HG02623 (cell line): ENCODE measurements around the gene TLE4.

Source experiments
- ATAC-seq: cut with Tn5 transposase; IDR thresholded peaks from one replicate; pipeline ENCODE4 v1.9.1; 2021; ENCODE audit warnings: moderate library complexity; ENCODE audit not compliant: unreplicated experiment

TLE4 gene

GRCh38 chr9:79684711-79685575 is 113.2 kb downstream of the TLE4 start:
- no peak for ATAC-seq

GRCh38 chr9:79685577-79685976 is 113.8 kb downstream of the TLE4 start:
- no peak for ATAC-seq

GRCh38 chr9:79686381-79687130 is 114.8 kb downstream of the TLE4 start:
- no peak for ATAC-seq

- no peak for ATAC-seq
Measured at GRCh38 chr9:79687131-79687447, 115.3 kb downstream of the TLE4 start.

GRCh38 chr9:79688363-79688762 is 116.6 kb downstream of the TLE4 start:
- no peak for ATAC-seq

- no peak for ATAC-seq
Measured at GRCh38 chr9:79689576-79689975, 117.8 kb downstream of the TLE4 start.

- ATAC-seq: no peak
Measured at GRCh38 chr9:79691496-79691895, 119.7 kb downstream of the TLE4 start.

- no peak for ATAC-seq
Measured at GRCh38 chr9:79692857-79693571, 121.2 kb downstream of the TLE4 start.

- no peak for ATAC-seq
Measured at GRCh38 chr9:79693750-79694149, 122.0 kb downstream of the TLE4 start.

GRCh38 chr9:79694208-79694607 is 122.4 kb downstream of the TLE4 start:
- no peak for ATAC-seq

- ATAC-seq: no peak
Measured at GRCh38 chr9:79694676-79695400, 123.1 kb downstream of the TLE4 start.

- no peak for ATAC-seq
Measured at GRCh38 chr9:79695531-79696175, 123.9 kb downstream of the TLE4 start.

- no peak for ATAC-seq
Measured at GRCh38 chr9:79698967-79699366, 127.2 kb downstream of the TLE4 start.

- no peak for ATAC-seq
Measured at GRCh38 chr9:79699479-79699878, 127.7 kb downstream of the TLE4 start.

- no peak for ATAC-seq
Measured at GRCh38 chr9:79700607-79701360, 129.0 kb downstream of the TLE4 start.

- no peak for ATAC-seq
Measured at GRCh38 chr9:79701651-79702050, 129.9 kb downstream of the TLE4 start.

GRCh38 chr9:79705704-79706103 is 133.9 kb downstream of the TLE4 start:
- ATAC-seq: no peak

GRCh38 chr9:79706512-79706911 is 134.7 kb downstream of the TLE4 start:
- ATAC-seq: no peak

GRCh38 chr9:79707589-79707988 is 135.8 kb downstream of the TLE4 start:
- no peak for ATAC-seq

- ATAC-seq: no peak
Measured at GRCh38 chr9:79708541-79708940, 136.8 kb downstream of the TLE4 start.
